D721Med (cell line): ENCODE measurements around the gene CAPG.
"Not testable (repeated sequence)": the region's sequence is repeated elsewhere in the genome, so short reads cannot be mapped to it uniquely, and the experiment has no call there.

Experiments used
- DNase-seq: peaks from one replicate; pipeline ENCODE4 v3.0.0; 2011; ENCODE audit warnings: low spot score; ENCODE audit not compliant: insufficient read length
- FAIRE-seq: peaks from 2 replicates; lab custom pipeline; 2011; peaks lifted over from hg19 to GRCh38; lab: Jason Lieb, UNC
- CTCF ChIP-seq: IDR thresholded peaks from 2 replicates; pipeline ENCODE4 v1.5.1; 2012; ENCODE audit warnings: mild to moderate bottlenecking, control low read depth; ENCODE audit not compliant: insufficient read depth; ENCODE audit errors: missing control alignments

The CAPG gene

GRCh38 chr2:85367180-85367579, 43.0 kb downstream of the CAPG start:
- FAIRE-seq: no peak

GRCh38 chr2:85362653-85363387, 47.3 kb downstream of the CAPG start:
- FAIRE-seq, DNase-seq: not testable (repeated sequence)

More at GRCh38 chr2:85367180-85367579, 43.0 kb downstream of the CAPG start:
- DNase-seq: no peak
- TF ChIP-seq CTCF: no peak

- no peak for FAIRE-seq
Observed at GRCh38 chr2:85357736-85358135, 52.4 kb downstream of the CAPG start.

GRCh38 chr2:85356186-85356585, 54.0 kb downstream of the CAPG start:
- TF ChIP-seq CTCF: no peak
- DNase-seq (no peak), FAIRE-seq (no peak)

More at GRCh38 chr2:85357736-85358135, 52.4 kb downstream of the CAPG start:
- no peak for TF ChIP-seq CTCF
- DNase-seq: no peak

GRCh38 chr2:85355521-85355920, 54.6 kb downstream of the CAPG start:
- no peak for TF ChIP-seq CTCF
- DNase-seq: no peak
- FAIRE-seq: no peak

GRCh38 chr2:85355073-85355410, 55.1 kb downstream of the CAPG start:
- TF ChIP-seq CTCF: no peak
- no peak for FAIRE-seq
- DNase-seq: no peak

- TF ChIP-seq CTCF: no peak
- FAIRE-seq: no peak
- DNase-seq: peak; percentile 94
Observed at GRCh38 chr2:85354286-85355072, 55.7 kb downstream of the CAPG start, which contains the start of the genes ELMOD3 and RETSAT. Gene ELMOD3, plus strand, starts transcription at chr2:85354769. Its CDS starts 2,430 bp downstream, at chr2:85357199. Gene RETSAT, minus strand, starts transcription at chr2:85354528. Its CDS starts 21 bp downstream, at chr2:85354507.
